ENCODE results near the gene ZNF33B. TPM values are rescaled to one million over a fixed set of nuclear protein-coding genes. Genes with fewer than 3 reads are reported as not detected.
A peak's percentile ranks its signal among the peaks of the same experiment; 100 is the strongest.

The ZNF33B gene
- total RNA-seq, 2 donors from 2014 or later, result 17.1 to 34.9 TPM

GRCh38 chr10:42645103-42645502 lies 6.7 kb upstream of the ZNF33B start:
- H3K27me3 ChIP-seq (ENCODE audit: control insufficient read depth, insufficient read depth, low read length, poor library complexity, severe bottlenecking), result no peaks in the 10 kb centered on the region
- no peaks in the 10 kb centered on the region for H3K4me1 ChIP-seq (ENCODE audit: control insufficient read depth, insufficient read depth, low read length)
- no peak for TF ChIP-seq CTCF (conservative IDR thresholded peaks at IDR 0.05)
- no peak for DNase-seq
- Mint-ChIP-seq H3K4me3 (no peak overlapping the region), H3K4me1 (no peaks in the 10 kb centered on the region), H3K9me3 (peaks cover 27% of the 10 kb centered on the region), H3K27me3 (ENCODE audit: insufficient read depth) (no peaks in the 10 kb centered on the region), H3K27ac (no peak overlapping the region), H3K36me3 (ENCODE audit: low read depth) (no peaks in the 10 kb centered on the region)
- 72 to 79% methylated on average over 4 of the region's 4 CpGs for WGBS, 2 experiments (ENCODE audit: insufficient coverage in 1 of 2, insufficient read length in 1 of 2)
- no peak overlapping the region for H3K9ac ChIP-seq (ENCODE audit: extremely low read depth, low read length, poor library complexity, severe bottlenecking)
- H3K27ac ChIP-seq (ENCODE audit: low read depth, low read length), result no peak overlapping the region
- no peaks in the 10 kb centered on the region for H3K9me3 ChIP-seq (ENCODE audit: control insufficient read depth, low read length)
- H3K4me3 ChIP-seq (ENCODE audit: low read length), result no peak overlapping the region
- H3K36me3 ChIP-seq (ENCODE audit: control insufficient read depth, insufficient read depth, low read length), result no peaks in the 10 kb centered on the region

- H3K27ac Mint-ChIP-seq, result no peak overlapping the region
- Histone ChIP-seq H3K27ac (ENCODE audit: low read depth, low read length) (no peak overlapping the region), H3K36me3 (ENCODE audit: control insufficient read depth, insufficient read depth, low read length) (no peaks in the 10 kb centered on the region), H3K4me3 (ENCODE audit: low read length) (no peak overlapping the region), H3K4me1 (ENCODE audit: control insufficient read depth, insufficient read depth, low read length) (no peaks in the 10 kb centered on the region), H3K9ac (ENCODE audit: extremely low read depth, low read length, poor library complexity, severe bottlenecking) (no peak overlapping the region), H3K27me3 (ENCODE audit: control insufficient read depth, insufficient read depth, low read length, poor library complexity, severe bottlenecking) (no peaks in the 10 kb centered on the region), H3K9me3 (ENCODE audit: control insufficient read depth, low read length) (no peaks in the 10 kb centered on the region)
- H3K4me1 Mint-ChIP-seq, result peaks cover 13% of the 10 kb centered on the region
- H3K36me3 Mint-ChIP-seq (ENCODE audit: low read depth), result peaks cover 11% of the 10 kb centered on the region
- H3K27me3 Mint-ChIP-seq (ENCODE audit: insufficient read depth), result no peaks in the 10 kb centered on the region
- no peak overlapping the region for H3K4me3 Mint-ChIP-seq
- no peak for TF ChIP-seq CTCF (conservative IDR thresholded peaks at IDR 0.05)
- H3K9me3 Mint-ChIP-seq, result peaks cover 3% of the 10 kb centered on the region
- peak; percentile 46 for DNase-seq
- WGBS, 2 experiments (ENCODE audit: insufficient coverage in 1 of 2, insufficient read length in 1 of 2), result 78% methylated on average over 7 to 8 of the region's 8 CpGs
Measured at GRCh38 chr10:42640610-42641229, 2.4 kb upstream of the ZNF33B start.

GRCh38 chr10:42638821-42639270 lies 476 bp upstream of the ZNF33B start:
- H3K9ac ChIP-seq (ENCODE audit: extremely low read depth, low read length, poor library complexity, severe bottlenecking), result peak overlapping the region; percentile 87
- peaks cover 25% of the 10 kb centered on the region for H3K36me3 Mint-ChIP-seq (ENCODE audit: low read depth)
- H3K27ac ChIP-seq (ENCODE audit: low read depth, low read length), result peak overlapping the region; percentile 95
- H3K9me3 ChIP-seq (ENCODE audit: control insufficient read depth, low read length), result no peaks in the 10 kb centered on the region
- H3K9me3 Mint-ChIP-seq, result peaks cover 2% of the 10 kb centered on the region
- H3K27me3 Mint-ChIP-seq (ENCODE audit: insufficient read depth), result no peaks in the 10 kb centered on the region
- peaks cover 13% of the 10 kb centered on the region for H3K4me1 Mint-ChIP-seq
- H3K4me3 Mint-ChIP-seq, result peak overlapping the region; percentile 75
- no peaks in the 10 kb centered on the region for H3K27me3 ChIP-seq (ENCODE audit: control insufficient read depth, insufficient read depth, low read length, poor library complexity, severe bottlenecking)
- H3K36me3 ChIP-seq (ENCODE audit: control insufficient read depth, insufficient read depth, low read length), result peaks cover 4% of the 10 kb centered on the region
- DNase-seq, result no peak
- TF ChIP-seq CTCF (conservative IDR thresholded peaks at IDR 0.05), result no peak
- H3K4me1 ChIP-seq (ENCODE audit: control insufficient read depth, insufficient read depth, low read length), result no peaks in the 10 kb centered on the region
- H3K4me3 ChIP-seq (ENCODE audit: low read length), result peak overlapping the region; percentile 81
- peak overlapping the region; percentile 97 for H3K27ac Mint-ChIP-seq
- WGBS, 2 experiments (ENCODE audit: insufficient coverage in 1 of 2, insufficient read length in 1 of 2), result 12 to 27% methylated on average over 5 to 6 of the region's 6 CpGs

Data from endodermal cell (in vitro differentiated cells).